Upper lobe of left lung (tissue), 6 donors: ENCODE results near the gene TFEB. TPM values are rescaled to one million over a fixed set of nuclear protein-coding genes. Genes with fewer than 3 reads are reported as not detected.

Experiments
- ATAC-seq, 2 donors: fragments of 200-7000 bp; cut with Tn5 transposase; one replicate each; pipeline ENCODE4 v1.9.1; 2022; ENCODE audit warnings: mild to moderate bottlenecking in 2 of 2, moderate library complexity in 2 of 2; ENCODE audit not compliant: low FRiP score in 2 of 2
- DNase-seq, 2 donors: peaks; one replicate each; pipeline ENCODE4 v3.0.0-alpha.2; 2019 to 2020
- H3K27ac ChIP-seq, 4 donors: fragments of 200-600 bp; sonication (generic); one replicate each; pipeline ENCODE4 v1.5.1; 2016 to 2019
- H3K27me3 ChIP-seq, 4 donors: fragments of 200-600 bp; sonication (generic); one replicate each; pipeline ENCODE4 v1.5.1; 2017 to 2019
- H3K36me3 ChIP-seq, 4 donors: fragments of 200-600 bp; sonication (generic); one replicate each; pipeline ENCODE4 v1.5.1; 2016 to 2019
- H3K4me1 ChIP-seq, 4 donors: fragments of 200-600 bp; sonication (generic); one replicate each; pipeline ENCODE4 v1.5.1; 2018 to 2019
- H3K4me3 ChIP-seq, 4 donors: fragments of 200-600 bp; sonication (generic); one replicate each; pipeline ENCODE4 v1.5.1; 2017 to 2019; ENCODE audit warnings: mild to moderate bottlenecking in 2 of 4, moderate library complexity in 1 of 4
- H3K9me3 ChIP-seq, 4 donors: fragments of 200-600 bp; sonication (generic); one replicate each; pipeline ENCODE4 v1.5.1; 2018 to 2019
- CTCF ChIP-seq, 6 experiments: fragments of 450-650 bp in 4 of 6; fragments of 200-600 bp in 2 of 6; sonication (generic) in 2 of 6; IDR thresholded peaks; one replicate each; pipeline ENCODE4 v1.5.1; 2016 to 2019; ENCODE audit warnings: antibody characterized with exemption in 6 of 6
- EP300 ChIP-seq, 4 donors: sonication (generic); formaldehyde crosslinking; IDR thresholded peaks; one replicate each; pipeline ENCODE4 v1.5.1; 2017; ENCODE audit warnings: antibody characterized with exemption in 4 of 4, control low read depth in 2 of 4
- POLR2A ChIP-seq, 4 donors: fragments of 450-650 bp; IDR thresholded peaks; one replicate each; pipeline ENCODE4 v1.5.1; 2016 to 2017; ENCODE audit warnings: antibody characterized with exemption in 4 of 4, mild to moderate bottlenecking in 2 of 4
- POLR2AphosphoS5 ChIP-seq, 2 donors: sonication (generic); formaldehyde crosslinking; IDR thresholded peaks; one replicate each; pipeline ENCODE4 v1.5.1; 2017; ENCODE audit warnings: antibody characterized with exemption in 2 of 2
- WGBS, 2 donors: methylation state at CpG; one replicate each; pipeline ENCODE4 v1.1.5; 2017 to 2018; 5-methylcytosine and 5-hydroxymethylcytosine counted together
- total RNA-seq, 6 donors: library from RNA; depleted of rRNA in 4 of 6; stranded (reverse); fragments of >200 nt in 4 of 6; gene quantifications; one replicate each; pipeline versions ENCODE4 v1.1.0 to v1.2.1, GENCODE V29; 2016 to 2021
- donor health status: DM: no; HTN: no; CAD: no; lungs with moderate emphysema.
- donor health status: DM: no; HTN: yes; CAD: no; lungs with severe emphysema.

TFEB gene
- total RNA-seq, 6 donors from 2014 or later, result 20.2 to 46.0 (median 27.3) TPM

- no peaks in the 10 kb centered on the region for H3K27me3 ChIP-seq
- peaks cover 0 to 2% (median 0%) of the 10 kb centered on the region in 4 donors for H3K36me3 ChIP-seq
- DNase-seq, result no peak
- H3K27ac ChIP-seq, result peak overlapping the region in 3 of 4 donors; percentile 8 to 98 (median 14)
- peaks cover 42 to 68% (median 53%) of the 10 kb centered on the region in 4 donors for H3K4me1 ChIP-seq
- H3K9me3 ChIP-seq, result no peaks in the 10 kb centered on the region
- no peak for ATAC-seq
- TF ChIP-seq CTCF (IDR thresholded peaks at IDR 0.05) (no peak), POLR2AphosphoS5 (IDR thresholded peaks at IDR 0.05) (no peak), POLR2A (IDR thresholded peaks at IDR 0.05) (no peak), EP300 (IDR thresholded peaks at IDR 0.05) (no peak)
- no peak overlapping the region for H3K4me3 ChIP-seq
Observed at GRCh38 chr6:41732149-41732548, 3.3 kb downstream of the TFEB start.

GRCh38 chr6:41731561-41732086, 3.8 kb downstream of the TFEB start:
- TF ChIP-seq POLR2AphosphoS5 (IDR thresholded peaks at IDR 0.05) (no peak), POLR2A (IDR thresholded peaks at IDR 0.05) (no peak), CTCF (IDR thresholded peaks at IDR 0.05) (no peak), EP300 (IDR thresholded peaks at IDR 0.05) (no peak)
- H3K27ac ChIP-seq, result peak overlapping the region in 2 of 4 donors; percentile 8 to 14
- H3K9me3 ChIP-seq, result no peaks in the 10 kb centered on the region
- DNase-seq (no peak), ATAC-seq (no peak)
- no peaks in the 10 kb centered on the region for H3K27me3 ChIP-seq
- no peak overlapping the region for H3K4me3 ChIP-seq
- 92 to 100% methylated on average over 5 to 7 of the region's 7 CpGs for WGBS, 2 donors
- H3K4me1 ChIP-seq, result peaks cover 42 to 74% (median 56%) of the 10 kb centered on the region in 4 donors
- peaks cover 0 to 2% (median 0%) of the 10 kb centered on the region in 4 donors for H3K36me3 ChIP-seq

GRCh38 chr6:41730531-41731436, 4.6 kb downstream of the TFEB start:
- Histone ChIP-seq H3K36me3 (peaks cover 0 to 2% (median 0%) of the 10 kb centered on the region in 4 donors), H3K27ac (peak overlapping the region in 1 of 4 donors; percentile 38), H3K4me3 (no peak overlapping the region), H3K27me3 (no peaks in the 10 kb centered on the region), H3K4me1 (peaks cover 36 to 69% (median 55%) of the 10 kb centered on the region in 4 donors), H3K9me3 (no peaks in the 10 kb centered on the region)
- WGBS, 2 donors, result 68 to 77% methylated on average over 9 of the region's 9 CpGs
- TF ChIP-seq EP300 (IDR thresholded peaks at IDR 0.05) (no peak), CTCF (IDR thresholded peaks at IDR 0.05) (no peak), POLR2AphosphoS5 (IDR thresholded peaks at IDR 0.05) (no peak), POLR2A (IDR thresholded peaks at IDR 0.05) (no peak)
- ATAC-seq (no peak), DNase-seq (no peak)

GRCh38 chr6:41729624-41730023, 5.8 kb downstream of the TFEB start:
- DNase-seq, result no peak
- H3K9me3 ChIP-seq, result no peaks in the 10 kb centered on the region
- WGBS, 2 donors, result 95 to 96% methylated on average over 7 of the region's 7 CpGs
- TF ChIP-seq EP300 (IDR thresholded peaks at IDR 0.05), result no peak
- TF ChIP-seq POLR2AphosphoS5 (IDR thresholded peaks at IDR 0.05), result no peak
- TF ChIP-seq POLR2A (IDR thresholded peaks at IDR 0.05), result no peak
- no peak for TF ChIP-seq CTCF (IDR thresholded peaks at IDR 0.05)
- H3K27me3 ChIP-seq, result no peaks in the 10 kb centered on the region
- peaks cover 0 to 2% (median 0%) of the 10 kb centered on the region in 4 donors for H3K36me3 ChIP-seq
- H3K4me1 ChIP-seq, result peaks cover 43 to 78% (median 63%) of the 10 kb centered on the region in 4 donors
- no peak overlapping the region for H3K4me3 ChIP-seq
- no peak for ATAC-seq
- no peak overlapping the region for H3K27ac ChIP-seq
